Choroid plexus epithelial cell (primary cell): ENCODE data around the gene ZNF609.
A peak's percentile ranks its signal among the peaks of the same experiment; 100 is the strongest.
"Not testable (repeated sequence)": the region's sequence is repeated elsewhere in the genome, so short reads cannot be mapped to it uniquely, and the experiment has no call there.

Source experiments
- DNase-seq: peaks from one replicate; pipeline ENCODE4 v3.0.0-alpha.2; 2010; ENCODE audit warnings: low read depth
- H3K4me3 ChIP-seq: 2 replicates; pipeline ENCODE4 v1.5.1; 2011; ENCODE audit warnings: low read depth, mild to moderate bottlenecking, control low read depth, low read length, moderate library complexity
- TF ChIP-seq, protein P1 (sequence below): conservative IDR thresholded peaks from 2 replicates; pipeline ENCODE4 v1.5.1; 2011; ENCODE audit warnings: low read depth, mild to moderate bottlenecking, control low read depth, inconsistent platforms, low read length, moderate library complexity

The ZNF609 gene

DNA sequence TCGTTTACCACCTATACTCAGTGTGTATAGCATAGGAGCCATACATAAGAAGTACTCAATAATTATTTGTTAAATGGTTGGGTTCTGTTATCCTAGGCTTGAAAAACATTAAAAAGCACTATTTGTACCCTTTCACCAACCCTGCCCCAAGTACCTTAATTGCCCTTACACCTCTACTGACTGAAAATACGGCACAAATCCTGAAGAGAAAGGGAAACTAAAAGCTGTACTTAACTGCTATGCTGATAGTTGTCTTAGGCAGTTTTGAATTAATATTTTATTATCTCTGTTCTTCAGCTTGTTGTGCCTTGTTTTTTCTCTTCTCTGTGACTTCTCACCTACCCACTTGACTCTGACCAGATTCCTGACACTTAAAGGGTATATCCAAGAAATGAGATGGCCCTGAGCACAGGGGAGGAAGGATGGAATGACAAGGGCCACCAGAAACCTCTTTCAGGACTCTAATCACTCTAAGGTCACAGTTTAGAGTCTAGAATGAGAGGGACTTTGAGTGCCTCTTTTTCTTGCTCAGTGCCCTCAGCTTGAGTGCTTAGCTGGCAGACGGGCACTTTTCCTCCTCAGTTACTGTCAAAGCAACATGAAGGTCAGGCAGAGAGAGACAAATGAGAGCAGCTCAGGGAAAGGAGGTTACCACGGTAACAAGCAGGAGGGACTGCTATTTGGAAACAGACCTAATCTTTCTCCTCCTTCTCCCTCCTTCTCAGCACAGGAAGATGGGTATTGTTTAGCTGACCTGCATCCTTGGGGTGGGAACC is 136.5 kb downstream of the ZNF609 start:
- H3K4me3 ChIP-seq: no peak overlapping the region
- DNase-seq: peak; percentile 79
- TF ChIP-seq, protein P1, sequence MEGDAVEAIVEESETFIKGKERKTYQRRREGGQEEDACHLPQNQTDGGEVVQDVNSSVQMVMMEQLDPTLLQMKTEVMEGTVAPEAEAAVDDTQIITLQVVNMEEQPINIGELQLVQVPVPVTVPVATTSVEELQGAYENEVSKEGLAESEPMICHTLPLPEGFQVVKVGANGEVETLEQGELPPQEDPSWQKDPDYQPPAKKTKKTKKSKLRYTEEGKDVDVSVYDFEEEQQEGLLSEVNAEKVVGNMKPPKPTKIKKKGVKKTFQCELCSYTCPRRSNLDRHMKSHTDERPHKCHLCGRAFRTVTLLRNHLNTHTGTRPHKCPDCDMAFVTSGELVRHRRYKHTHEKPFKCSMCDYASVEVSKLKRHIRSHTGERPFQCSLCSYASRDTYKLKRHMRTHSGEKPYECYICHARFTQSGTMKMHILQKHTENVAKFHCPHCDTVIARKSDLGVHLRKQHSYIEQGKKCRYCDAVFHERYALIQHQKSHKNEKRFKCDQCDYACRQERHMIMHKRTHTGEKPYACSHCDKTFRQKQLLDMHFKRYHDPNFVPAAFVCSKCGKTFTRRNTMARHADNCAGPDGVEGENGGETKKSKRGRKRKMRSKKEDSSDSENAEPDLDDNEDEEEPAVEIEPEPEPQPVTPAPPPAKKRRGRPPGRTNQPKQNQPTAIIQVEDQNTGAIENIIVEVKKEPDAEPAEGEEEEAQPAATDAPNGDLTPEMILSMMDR: no peak

DNA sequence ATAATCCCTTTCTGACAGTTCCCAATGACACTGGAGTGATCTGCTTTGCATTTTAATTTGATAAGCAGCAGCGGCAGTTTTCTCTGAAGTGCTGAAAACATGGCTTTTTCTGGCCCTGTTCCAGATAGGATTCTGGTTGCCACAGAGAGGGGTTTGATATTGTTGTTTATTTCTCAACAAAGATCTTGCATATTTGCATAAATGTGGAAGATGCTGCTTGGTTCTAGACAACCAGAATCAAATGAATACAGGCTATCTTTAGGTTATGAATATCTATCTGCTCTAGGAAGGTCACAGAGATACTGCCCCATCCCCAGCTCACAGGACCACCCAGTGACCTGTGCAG is 137.1 kb downstream of the ZNF609 start:
- TF ChIP-seq, protein P1: no peak
- no peak for DNase-seq
- H3K4me3 ChIP-seq: no peak overlapping the region

DNA sequence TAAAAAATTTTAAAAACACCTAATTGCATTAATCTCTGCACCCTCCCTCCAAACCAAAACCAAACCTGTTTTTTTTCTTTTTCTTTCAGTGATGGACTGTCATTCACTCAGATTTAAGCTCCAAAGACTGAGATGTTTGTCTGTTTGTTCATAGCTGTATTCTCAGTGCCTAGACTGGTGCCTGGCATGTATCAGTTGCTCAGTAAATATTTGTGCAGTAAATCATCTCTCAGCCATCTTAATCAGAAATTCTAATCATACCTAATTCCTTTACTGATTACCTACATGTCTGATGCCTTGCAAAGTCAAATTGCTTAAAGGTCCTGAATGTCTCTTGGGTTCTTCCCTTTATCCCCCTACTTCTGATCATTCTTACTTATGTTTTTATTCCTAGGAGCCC is 138.8 kb downstream of the ZNF609 start:
- H3K4me3 ChIP-seq: no peak overlapping the region
- TF ChIP-seq, protein P1: no peak
- DNase-seq: no peak

DNA sequence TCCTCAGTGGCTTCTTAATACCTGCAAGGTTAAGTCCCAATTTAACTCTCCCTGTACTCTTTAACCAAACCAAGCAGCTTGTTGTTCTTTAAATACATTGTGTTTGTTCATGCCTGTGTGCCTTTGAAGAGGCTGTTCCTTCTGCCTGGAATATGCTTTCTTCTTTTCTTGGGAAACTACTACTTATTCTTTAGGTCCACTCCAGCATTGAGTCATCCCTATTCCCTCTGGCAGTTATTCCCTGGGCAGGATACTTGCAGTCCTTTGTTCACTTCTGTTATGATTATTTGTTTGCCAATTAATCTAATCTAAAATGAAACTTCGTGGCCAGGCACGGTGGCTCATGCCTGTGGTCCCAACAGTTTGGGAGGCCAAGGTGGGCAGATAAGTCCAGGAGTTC is 139.3 kb downstream of the ZNF609 start:
- no peak overlapping the region for H3K4me3 ChIP-seq
- TF ChIP-seq, protein P1: no peak
- no peak for DNase-seq

DNA sequence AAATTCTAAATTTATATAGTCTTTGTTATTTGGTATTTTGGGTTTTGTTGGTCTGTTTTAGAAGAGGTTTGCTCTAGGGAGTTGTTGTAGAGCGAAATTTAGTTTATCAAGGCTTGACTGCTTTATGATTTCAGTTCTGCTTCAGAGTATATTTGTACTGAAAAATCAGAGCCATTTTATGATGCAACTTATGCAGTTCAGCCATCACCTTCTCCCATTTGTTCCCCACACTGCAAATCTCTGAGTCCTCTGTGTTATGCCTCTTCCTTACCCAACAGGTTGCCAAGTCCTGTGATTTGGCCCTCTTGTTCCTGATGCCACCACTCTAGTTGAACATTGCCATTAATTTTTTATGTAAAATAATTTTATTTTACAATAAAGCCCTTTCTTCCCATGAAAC is 140.4 kb downstream of the ZNF609 start:
- DNase-seq: no peak
- TF ChIP-seq, protein P1: no peak
- H3K4me3 ChIP-seq: no peak overlapping the region

DNA sequence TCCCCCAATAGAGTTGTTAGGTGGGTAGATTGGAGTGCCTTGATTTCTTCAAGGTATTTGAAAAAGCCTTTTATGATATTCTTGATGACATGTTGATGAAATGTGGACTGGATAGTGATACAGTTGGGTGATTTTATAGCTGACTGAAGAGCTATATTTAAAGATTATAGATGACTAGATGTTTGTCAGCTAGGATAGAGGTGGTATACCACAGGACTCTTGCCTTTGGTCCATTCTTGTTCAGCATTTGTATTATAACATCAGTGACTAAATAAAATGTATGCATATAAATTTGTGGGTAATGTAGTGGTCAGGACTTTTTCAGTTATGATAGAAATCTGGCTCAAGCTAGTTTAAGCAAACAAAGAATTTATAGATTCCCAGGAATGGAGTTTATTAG is 143.9 kb downstream of the ZNF609 start:
- no peak for DNase-seq
- TF ChIP-seq, protein P1: no peak
- H3K4me3 ChIP-seq: no peak overlapping the region

DNA sequence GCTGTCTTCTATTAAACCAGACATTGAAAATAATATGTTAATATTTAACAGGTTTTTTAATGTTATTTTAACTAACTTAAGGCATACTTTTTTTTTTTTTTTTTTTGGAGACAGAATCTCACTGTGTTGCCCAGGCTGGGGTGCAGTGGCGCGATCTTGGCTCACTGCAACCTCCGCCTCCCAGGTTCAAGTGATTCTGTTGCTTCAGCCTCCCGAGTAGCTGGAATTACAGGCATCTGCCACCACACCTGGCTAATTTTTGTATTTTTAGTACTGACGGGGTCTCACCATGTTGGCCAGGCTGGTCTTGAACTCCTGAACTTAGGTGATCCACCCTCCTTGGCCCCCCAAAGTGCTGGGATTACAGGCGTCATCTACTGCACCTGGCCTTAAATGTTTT is 147.0 kb downstream of the ZNF609 start:
- DNase-seq, H3K4me3 ChIP-seq: not testable (repeated sequence)
